ENCODE data around the gene RLF.

The RLF gene

GRCh38 chr1:40161125-40161887 lies at the start of gene RLF:
Gene RLF, plus strand, starts transcription at chr1:40161387. Its CDS starts 13 bp downstream, at chr1:40161400.
- peak; percentile 88 for DNase-seq (ENCODE audit: low read depth, low spot score)

GRCh38 chr1:40114400-40114799 lies 46.8 kb upstream of the RLF start:
- DNase-seq (ENCODE audit: low read depth, low spot score): no peak

- no peak for DNase-seq (ENCODE audit: low read depth, low spot score)
Observed at GRCh38 chr1:40120128-40120527, 41.1 kb upstream of the RLF start.

GRCh38 chr1:40122855-40123254 lies 38.3 kb upstream of the RLF start:
- no peak for DNase-seq (ENCODE audit: low read depth, low spot score)

GRCh38 chr1:40130892-40131291 lies 30.3 kb upstream of the RLF start:
- no peak for DNase-seq (ENCODE audit: low read depth, low spot score)

GRCh38 chr1:40132383-40133311 lies 28.5 kb upstream of the RLF start:
- DNase-seq (ENCODE audit: low read depth, low spot score): no peak

- no peak for DNase-seq (ENCODE audit: low read depth, low spot score)
Observed at GRCh38 chr1:40133312-40133665, 27.9 kb upstream of the RLF start.

GRCh38 chr1:40133839-40134238 lies 27.3 kb upstream of the RLF start:
- no peak for DNase-seq (ENCODE audit: low read depth, low spot score)

GRCh38 chr1:40140211-40140973 lies 20.8 kb upstream of the RLF start:
- no peak for DNase-seq (ENCODE audit: low read depth, low spot score)

GRCh38 chr1:40141878-40142535 lies 19.2 kb upstream of the RLF start:
- no peak for DNase-seq (ENCODE audit: low read depth, low spot score)

GRCh38 chr1:40143891-40144575 lies 17.2 kb upstream of the RLF start:
- DNase-seq (ENCODE audit: low read depth, low spot score): peak; percentile 48

GRCh38 chr1:40151457-40152079 lies 9.6 kb upstream of the RLF start:
- no peak for DNase-seq (ENCODE audit: low read depth, low spot score)

- no peak for DNase-seq (ENCODE audit: low read depth, low spot score)
Observed at GRCh38 chr1:40153073-40153770, 8.0 kb upstream of the RLF start.

- DNase-seq (ENCODE audit: low read depth, low spot score): no peak
Observed at GRCh38 chr1:40155135-40155534, 6.1 kb upstream of the RLF start.

- no peak for DNase-seq (ENCODE audit: low read depth, low spot score)
Observed at GRCh38 chr1:40155910-40156309, 5.3 kb upstream of the RLF start.

GRCh38 chr1:40160806-40161124 lies 422 bp upstream of the RLF start:
- no peak for DNase-seq (ENCODE audit: low read depth, low spot score)

GRCh38 chr1:40161888-40162397 lies 756 bp downstream of the RLF start:
- no peak for DNase-seq (ENCODE audit: low read depth, low spot score)

GRCh38 chr1:40162753-40163441 lies 1.7 kb downstream of the RLF start:
- DNase-seq (ENCODE audit: low read depth, low spot score): no peak

GRCh38 chr1:40167317-40167716 lies 6.1 kb downstream of the RLF start:
- no peak for DNase-seq (ENCODE audit: low read depth, low spot score)

All from activated naive CD8-positive, alpha-beta T cell treated with anti-CD3 and anti-CD28 coated beads, Interleukin-2, amount 50 U/mL, for 16 hours (primary cell).